CD4-positive, alpha-beta T cell treated with Interleukin-15 for 1 hour (primary cell): ENCODE data around the gene CES3.
A peak's percentile ranks its signal among the peaks of the same experiment; 100 is the strongest.
"Not testable (repeated sequence)": the region's sequence is repeated elsewhere in the genome, so short reads cannot be mapped to it uniquely, and the experiment has no call there.

Experiments used
- DNase-seq: peaks from one replicate; pipeline ENCODE4 v3.0.0-alpha.2; 2020

Gene CES3

GRCh38 chr16:66926961-66927436, 34.1 kb upstream of the CES3 start:
- DNase-seq: peak; percentile 35

GRCh38 chr16:66927918-66928649, 33.0 kb upstream of the CES3 start:
- no peak for DNase-seq

GRCh38 chr16:66928702-66929388, 32.2 kb upstream of the CES3 start:
- DNase-seq: no peak

GRCh38 chr16:66930189-66930588, 30.9 kb upstream of the CES3 start:
- DNase-seq: no peak

GRCh38 chr16:66931665-66932064, 29.4 kb upstream of the CES3 start:
- no peak for DNase-seq

- no peak for DNase-seq
Measured at GRCh38 chr16:66932076-66932475, 29.0 kb upstream of the CES3 start.

GRCh38 chr16:66933776-66934137, 27.3 kb upstream of the CES3 start:
- DNase-seq: peak; percentile 35

- peak; percentile 87 for DNase-seq
Measured at GRCh38 chr16:66934138-66934838, 26.8 kb upstream of the CES3 start, which contains the start of gene CIAO2B. CIAO2B (minus strand) TSS chr16:66934402; CDS start chr16:66934364, 38 bp downstream.

GRCh38 chr16:66934839-66935313, 26.2 kb upstream of the CES3 start:
- not testable (repeated sequence) for DNase-seq

- no peak for DNase-seq
Measured at GRCh38 chr16:66935314-66936011, 25.6 kb upstream of the CES3 start, which contains the start of gene CES2. CES2 (plus strand) TSS chr16:66935516; CDS start chr16:66935636, 120 bp downstream.

- DNase-seq: no peak
Measured at GRCh38 chr16:66936462-66936861, 24.6 kb upstream of the CES3 start.

GRCh38 chr16:66936889-66937554, 24.0 kb upstream of the CES3 start:
- no peak for DNase-seq

GRCh38 chr16:66937725-66938337, 23.2 kb upstream of the CES3 start:
- DNase-seq: no peak

- DNase-seq: no peak
Measured at GRCh38 chr16:66939366-66939765, 21.7 kb upstream of the CES3 start.

- DNase-seq: no peak
Measured at GRCh38 chr16:66940236-66940635, 20.8 kb upstream of the CES3 start.

GRCh38 chr16:66942981-66943380, 18.1 kb upstream of the CES3 start:
- no peak for DNase-seq

- no peak for DNase-seq
Measured at GRCh38 chr16:66943426-66944053, 17.5 kb upstream of the CES3 start.

- DNase-seq: no peak
Measured at GRCh38 chr16:66944054-66944441, 17.0 kb upstream of the CES3 start.

- DNase-seq: not testable (repeated sequence)
Measured at GRCh38 chr16:66944971-66945370, 16.1 kb upstream of the CES3 start.

- no peak for DNase-seq
Measured at GRCh38 chr16:66945939-66946338, 15.1 kb upstream of the CES3 start.

GRCh38 chr16:66946541-66946940, 14.5 kb upstream of the CES3 start:
- DNase-seq: no peak
